Uterus (tissue), 4 donors: ENCODE data around the gene SLC50A1. TPM values are rescaled to one million over a fixed set of nuclear protein-coding genes. Genes with fewer than 3 reads are reported as not detected.
A peak's percentile ranks its signal among the peaks of the same experiment; 100 is the strongest.

Experiments
- DNase-seq, 2 donors: peaks; one replicate each; pipeline ENCODE4 v3.0.0-alpha.2; 2019 to 2020
- H3K27ac ChIP-seq, 2 donors: fragments of 200-600 bp; sonication (generic); 1 replicate in 1 of 2; 2 replicates in 1 of 2; pipeline ENCODE4 v1.5.1; 2016 to 2018
- H3K27me3 ChIP-seq, 2 donors: fragments of 200-600 bp; sonication (generic); one replicate each; pipeline ENCODE4 v1.5.1; 2018 to 2019; ENCODE audit warnings: control low read depth in 1 of 2
- H3K36me3 ChIP-seq, 2 donors: fragments of 200-600 bp; sonication (generic); one replicate each; pipeline ENCODE4 v1.5.1; 2019; ENCODE audit warnings: control low read depth in 1 of 2
- H3K4me1 ChIP-seq, 2 donors: fragments of 200-600 bp; sonication (generic); one replicate each; pipeline ENCODE4 v1.5.1; 2018 to 2019; ENCODE audit warnings: control low read depth in 1 of 2
- H3K4me3 ChIP-seq, 2 donors: fragments of 200-600 bp; sonication (generic); 1 replicate in 1 of 2; 2 replicates in 1 of 2; pipeline ENCODE4 v1.5.1; 2018 to 2019; ENCODE audit warnings: mild to moderate bottlenecking in 1 of 2
- H3K9me3 ChIP-seq, 2 donors: fragments of 200-600 bp; sonication (generic); one replicate each; pipeline ENCODE4 v1.5.1; 2019; ENCODE audit warnings: control low read depth in 1 of 2
- POLR2A ChIP-seq, 2 donors: fragments of 450-650 bp; IDR thresholded peaks; one replicate each; pipeline ENCODE4 v1.6.1; 2016; ENCODE audit warnings: antibody characterized with exemption in 2 of 2, mild to moderate bottlenecking in 1 of 2, moderate library complexity in 1 of 2
- intact Hi-C: fragments of 100-400 bp; cut with DNase I; formaldehyde crosslinking; loops from one replicate; pipeline ENCODE4 v1.15.1; 2023; ENCODE audit warnings: low total_unique reads
- total RNA-seq, 4 donors: library from RNA; depleted of rRNA in 3 of 4; stranded (reverse); fragments of >200 nt in 3 of 4; gene quantifications; one replicate each; pipeline versions ENCODE4 v1.1.0 to v1.2.4, GENCODE V29; 2014 to 2023
- TF ChIP-seq, protein P1 (sequence below), 4 experiments: fragments of 200-600 bp in 2 of 4; fragments of 450-650 bp in 2 of 4; sonication (generic) in 2 of 4; IDR thresholded peaks; one replicate each; pipeline ENCODE4 v1.5.1; 2016 to 2019; ENCODE audit warnings: antibody characterized with exemption in 4 of 4, mild to moderate bottlenecking in 2 of 4, moderate library complexity in 1 of 4
- donor health status: DM: yes; HTN: yes; CAD: no.

SLC50A1 gene
- 10 to 100 TPM in 3 of 4 donors, under 1 TPM in 1; 0.26 to 24.0 (median 21.8) TPM for total RNA-seq

- H3K36me3 ChIP-seq: no peaks in the 10 kb centered on the region
- TF ChIP-seq, protein P1, sequence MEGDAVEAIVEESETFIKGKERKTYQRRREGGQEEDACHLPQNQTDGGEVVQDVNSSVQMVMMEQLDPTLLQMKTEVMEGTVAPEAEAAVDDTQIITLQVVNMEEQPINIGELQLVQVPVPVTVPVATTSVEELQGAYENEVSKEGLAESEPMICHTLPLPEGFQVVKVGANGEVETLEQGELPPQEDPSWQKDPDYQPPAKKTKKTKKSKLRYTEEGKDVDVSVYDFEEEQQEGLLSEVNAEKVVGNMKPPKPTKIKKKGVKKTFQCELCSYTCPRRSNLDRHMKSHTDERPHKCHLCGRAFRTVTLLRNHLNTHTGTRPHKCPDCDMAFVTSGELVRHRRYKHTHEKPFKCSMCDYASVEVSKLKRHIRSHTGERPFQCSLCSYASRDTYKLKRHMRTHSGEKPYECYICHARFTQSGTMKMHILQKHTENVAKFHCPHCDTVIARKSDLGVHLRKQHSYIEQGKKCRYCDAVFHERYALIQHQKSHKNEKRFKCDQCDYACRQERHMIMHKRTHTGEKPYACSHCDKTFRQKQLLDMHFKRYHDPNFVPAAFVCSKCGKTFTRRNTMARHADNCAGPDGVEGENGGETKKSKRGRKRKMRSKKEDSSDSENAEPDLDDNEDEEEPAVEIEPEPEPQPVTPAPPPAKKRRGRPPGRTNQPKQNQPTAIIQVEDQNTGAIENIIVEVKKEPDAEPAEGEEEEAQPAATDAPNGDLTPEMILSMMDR (IDR thresholded peaks at IDR 0.05): peak in 3 of 4 experiments; percentile 45 to 86 (median 56)
- TF ChIP-seq POLR2A (IDR thresholded peaks at IDR 0.05): peak; percentile 83 to 95
These were observed at the start of gene SLC50A1 for GRCh38 chr1:155135415-155136028. Gene SLC50A1 (plus strand): TSS chr1:155135852. CDS start chr1:155135912, 60 bp downstream.

DNA sequence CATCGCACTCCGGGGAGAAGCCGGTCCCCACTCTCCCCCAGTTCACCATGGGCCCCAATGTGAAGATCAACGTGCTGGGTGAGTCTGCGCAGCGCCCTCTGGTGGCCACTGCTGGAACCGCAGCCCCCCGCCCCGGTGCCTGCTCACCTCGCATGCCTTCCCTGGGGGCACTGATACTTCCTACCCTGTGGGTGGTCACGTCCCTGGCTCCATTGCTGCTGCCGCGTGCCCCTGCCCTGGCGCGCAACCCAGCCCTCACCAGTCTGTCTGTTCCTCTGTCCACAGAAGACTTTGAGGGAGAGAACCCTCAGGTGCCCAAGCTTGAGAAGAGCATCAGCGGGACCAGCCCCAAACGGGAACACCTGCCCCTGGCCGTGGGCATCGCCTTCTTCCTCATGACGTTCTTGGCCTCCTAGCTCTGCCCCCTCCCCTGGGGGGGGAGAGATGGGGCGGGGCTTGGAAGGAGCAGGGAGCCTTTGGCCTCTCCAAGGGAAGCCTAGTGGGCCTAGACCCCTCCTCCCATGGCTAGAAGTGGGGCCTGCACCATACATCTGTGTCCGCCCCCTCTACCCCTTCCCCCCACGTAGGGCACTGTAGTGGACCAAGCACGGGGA, 49.4 kb upstream of the SLC50A1 start:
- Histone ChIP-seq H3K9me3 (no peaks in the 10 kb centered on the region), H3K4me1 (peaks cover 0 to 21% of the 10 kb centered on the region in 2 donors), H3K27me3 (peaks cover 24 to 28% of the 10 kb centered on the region in 2 donors), H3K27ac (no peak overlapping the region), H3K4me3 (peak overlapping the region in 1 of 2 donors; percentile 60), H3K36me3 (no peaks in the 10 kb centered on the region)
- DNase-seq: peak; percentile 72 to 75
- TF ChIP-seq POLR2A (IDR thresholded peaks at IDR 0.05): no peak
- TF ChIP-seq, protein P1 (IDR thresholded peaks at IDR 0.05): peak; percentile 88 to 100 (median 94)
- intact Hi-C loops: no loop called here

More at GRCh38 chr1:155135415-155136028, at the start of gene SLC50A1:
- Histone ChIP-seq H3K4me1 (peaks cover 0 to 8% of the 10 kb centered on the region in 2 donors), H3K4me3 (peak within 1 kb of the TSS; percentile 60 to 65), H3K27me3 (no peaks in the 10 kb centered on the region), H3K9me3 (no peaks in the 10 kb centered on the region), H3K27ac (peak within 1 kb of the TSS; percentile 94 to 95)
- intact Hi-C loops: no loop called here
- DNase-seq: peak; percentile 93 to 96

DNA sequence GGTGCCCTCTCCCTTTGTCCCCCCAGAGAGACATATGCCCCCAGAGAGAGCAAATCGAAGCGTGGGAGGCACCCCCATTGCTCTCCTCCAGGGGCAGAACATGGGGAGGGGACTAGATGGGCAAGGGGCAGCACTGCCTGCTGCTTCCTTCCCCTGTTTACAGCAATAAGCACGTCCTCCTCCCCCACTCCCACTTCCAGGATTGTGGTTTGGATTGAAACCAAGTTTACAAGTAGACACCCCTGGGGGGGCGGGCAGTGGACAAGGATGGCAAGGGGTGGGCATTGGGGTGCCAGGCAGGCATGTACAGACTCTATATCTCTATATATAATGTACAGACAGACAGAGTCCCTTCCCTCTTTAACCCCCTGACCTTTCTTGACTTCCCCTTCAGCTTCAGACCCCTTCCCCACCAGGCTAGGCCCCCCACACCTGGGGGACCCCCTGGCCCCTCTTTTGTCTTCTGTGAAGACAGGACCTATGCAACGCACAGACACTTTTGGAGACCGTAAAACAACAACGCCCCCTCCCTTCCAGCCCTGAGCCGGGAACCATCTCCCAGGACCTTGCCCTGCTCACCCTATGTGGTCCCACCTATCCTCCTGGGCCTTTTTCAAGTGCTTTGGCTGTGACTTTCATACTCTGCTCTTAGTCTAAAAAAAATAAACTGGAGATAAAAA, 48.7 kb upstream of the SLC50A1 start:
- TF ChIP-seq, protein P1 (IDR thresholded peaks at IDR 0.05): no peak
- no peak for TF ChIP-seq POLR2A (IDR thresholded peaks at IDR 0.05)
- intact Hi-C loops: no loop called here
- no peaks in the 10 kb centered on the region for H3K9me3 ChIP-seq
- H3K4me3 ChIP-seq: no peak overlapping the region
- H3K27me3 ChIP-seq: peaks cover 18 to 23% of the 10 kb centered on the region in 2 donors
- H3K4me1 ChIP-seq: peaks cover 0 to 13% of the 10 kb centered on the region in 2 donors
- H3K36me3 ChIP-seq: no peaks in the 10 kb centered on the region
- no peak overlapping the region for H3K27ac ChIP-seq
- DNase-seq: no peak

GRCh38 chr1:155091071-155092051, 44.3 kb upstream of the SLC50A1 start:
- no peak overlapping the region for H3K4me3 ChIP-seq
- H3K27ac ChIP-seq: no peak overlapping the region
- H3K9me3 ChIP-seq: no peaks in the 10 kb centered on the region
- peak; percentile 77 to 80 for DNase-seq
- H3K27me3 ChIP-seq: no peaks in the 10 kb centered on the region
- H3K4me1 ChIP-seq: peaks cover 4 to 5% of the 10 kb centered on the region in 2 donors
- intact Hi-C loops: loop anchor here (2.0 kb wide), 1 partner anchor 79 kb away; no protein-coding TSS in a partner anchor
- TF ChIP-seq, protein P1 (IDR thresholded peaks at IDR 0.05): peak; percentile 93 to 97 (median 95)
- no peak for TF ChIP-seq POLR2A (IDR thresholded peaks at IDR 0.05)
- H3K36me3 ChIP-seq: no peaks in the 10 kb centered on the region
